HepG2 (cell line): ENCODE results near the gene STMN3. TPM values are rescaled to one million over a fixed set of nuclear protein-coding genes. Genes with fewer than 3 reads are reported as not detected.
A peak's percentile ranks its signal among the peaks of the same experiment; 100 is the strongest.

Source experiments
- AHR ChIP-seq: IDR thresholded peaks from 2 replicates; pipeline ENCODE4 v1.6.1; 2018; ENCODE audit warnings: missing genetic modification reagents, missing compliant biosample characterization
- CCDC6 ChIP-seq: sonication (generic); formaldehyde crosslinking; IDR thresholded peaks from 2 replicates; pipeline ENCODE4 v1.8.1; 2022; ENCODE audit warnings: mild to moderate bottlenecking, missing genetic modification reagents, moderate library complexity
- FOXC1 ChIP-seq: sonication (generic); formaldehyde crosslinking; IDR thresholded peaks from 2 replicates; pipeline ENCODE4 v1.8.0; 2022; ENCODE audit warnings: mild to moderate bottlenecking, missing genetic modification reagents, borderline replicate concordance
- MYNN ChIP-seq: sonication (generic); formaldehyde crosslinking; IDR thresholded peaks from 2 replicates; pipeline ENCODE4 v1.4.0; 2020; ENCODE audit warnings: mild to moderate bottlenecking, low read depth, missing genetic modification reagents
- REXO4 ChIP-seq: sonication (generic); formaldehyde crosslinking; IDR thresholded peaks from 2 replicates; pipeline ENCODE4 v1.8.0; 2022; ENCODE audit warnings: missing genetic modification reagents, mild to moderate bottlenecking, borderline replicate concordance
- SAP130 ChIP-seq: IDR thresholded peaks from 2 replicates; pipeline ENCODE4 v1.6.1; 2016; ENCODE audit warnings: low read depth
- SATB2 ChIP-seq: sonication (generic); formaldehyde crosslinking; IDR thresholded peaks from 2 replicates; pipeline ENCODE4 v1.5.0; 2020; ENCODE audit warnings: missing genetic modification reagents
- SMYD3 ChIP-seq: sonication (generic); formaldehyde crosslinking; IDR thresholded peaks from 2 replicates; pipeline ENCODE4 v1.8.1; 2023; ENCODE audit warnings: mild to moderate bottlenecking, missing genetic modification reagents
- SP2 ChIP-seq: sonication (generic); formaldehyde crosslinking; IDR thresholded peaks from 2 replicates; pipeline ENCODE4 v1.5.1; 2020; ENCODE audit warnings: mild to moderate bottlenecking, missing genetic modification reagents
- TAF15 ChIP-seq: fragments of 200-400 bp; formaldehyde crosslinking; IDR thresholded peaks from one replicate; pipeline ENCODE4 v1.6.1; 2018; ENCODE audit warnings: mild to moderate bottlenecking, low read depth, low read length; ENCODE audit not compliant: poor library complexity, severe bottlenecking
- XRCC5 ChIP-seq: fragments of 200-400 bp; formaldehyde crosslinking; optimal IDR thresholded peaks from 2 replicates; pipeline ENCODE3; 2017; ENCODE audit warnings: mild to moderate bottlenecking, low read length
- ZBTB3 ChIP-seq: sonication (generic); formaldehyde crosslinking; IDR thresholded peaks from 2 replicates; pipeline ENCODE4 v1.4.0; 2020; ENCODE audit warnings: low read depth, mild to moderate bottlenecking, moderate library complexity, missing genetic modification reagents, borderline replicate concordance
- ZNF282 ChIP-seq: fragments of 450-650 bp; IDR thresholded peaks from 2 replicates; pipeline ENCODE4 v1.6.1; 2018; ENCODE audit not compliant: partially characterized antibody
- ZNF75D ChIP-seq: sonication (generic); formaldehyde crosslinking; IDR thresholded peaks from 2 replicates; pipeline ENCODE4 v1.8.1; 2023; ENCODE audit warnings: missing genetic modification reagents, mild to moderate bottlenecking, borderline replicate concordance
- ZNF891 ChIP-seq: sonication (generic); formaldehyde crosslinking; IDR thresholded peaks from 2 replicates; pipeline ENCODE4 v1.5.0; 2020; ENCODE audit warnings: mild to moderate bottlenecking, missing genetic modification reagents
- polyA plus RNA-seq, 8 experiments: library from polyadenylated mRNA; depleted of rRNA in 3 of 8; stranded (reverse) in 7 of 8; unstranded in 1 of 8; fragments of >200 nt; fragmentation: Illumina TruSeq in 4 of 8; extraction: Trizol in 4 of 8; gene quantifications; 2 replicates each; pipeline versions ENCODE4 v1.2.1 to v1.2.3, GENCODE V29; 2011 to 2016; ENCODE audit warnings: low read depth in 4 of 8, missing spikeins in 1 of 8, mixed read lengths in 1 of 8; ENCODE audit not compliant: insufficient read depth in 1 of 8
- total RNA-seq, 5 experiments: library from RNA; depleted of rRNA; stranded (reverse); fragments of >200 nt; fragmentation: Illumina TruSeq; extraction: Trizol; gene quantifications; 2 replicates each; pipeline ENCODE4 v1.2.3, GENCODE V29; 2016; ENCODE audit warnings: low read depth in 1 of 5
- TF ChIP-seq, protein P1 (sequence below): sonication (generic); formaldehyde crosslinking; IDR thresholded peaks from 2 replicates; pipeline ENCODE4 v1.4.0; 2020; ENCODE audit warnings: missing genetic modification reagents, mild to moderate bottlenecking, borderline replicate concordance
- TF ChIP-seq, protein P2 (sequence below): IDR thresholded peaks from 2 replicates; pipeline ENCODE4 v1.6.1; 2012; ENCODE audit warnings: low read depth, low read length, improper control_type of control experiment
- TF ChIP-seq, protein P3 (sequence below): sonication (generic); formaldehyde crosslinking; IDR thresholded peaks from 2 replicates; pipeline ENCODE4 v1.4.0; 2020; ENCODE audit warnings: mild to moderate bottlenecking, low read depth, missing genetic modification reagents
- TF ChIP-seq, protein P4 (sequence below): IDR thresholded peaks from 2 replicates; pipeline ENCODE4 v1.6.1; 2016; ENCODE audit warnings: mild to moderate bottlenecking, missing biosample characterization, missing genetic modification reagents
- TF ChIP-seq, protein P5 (sequence below): sonication (generic); formaldehyde crosslinking; IDR thresholded peaks from 2 replicates; pipeline ENCODE4 v1.4.0; 2020; ENCODE audit warnings: missing genetic modification reagents, borderline replicate concordance

The STMN3 gene
- total and polyA plus RNA-seq, 2 of the 13 experiments (the other 11 are each of a cell fraction or from before 2014, with no cell fraction given): 21.0 to 48.3 TPM

DNA sequence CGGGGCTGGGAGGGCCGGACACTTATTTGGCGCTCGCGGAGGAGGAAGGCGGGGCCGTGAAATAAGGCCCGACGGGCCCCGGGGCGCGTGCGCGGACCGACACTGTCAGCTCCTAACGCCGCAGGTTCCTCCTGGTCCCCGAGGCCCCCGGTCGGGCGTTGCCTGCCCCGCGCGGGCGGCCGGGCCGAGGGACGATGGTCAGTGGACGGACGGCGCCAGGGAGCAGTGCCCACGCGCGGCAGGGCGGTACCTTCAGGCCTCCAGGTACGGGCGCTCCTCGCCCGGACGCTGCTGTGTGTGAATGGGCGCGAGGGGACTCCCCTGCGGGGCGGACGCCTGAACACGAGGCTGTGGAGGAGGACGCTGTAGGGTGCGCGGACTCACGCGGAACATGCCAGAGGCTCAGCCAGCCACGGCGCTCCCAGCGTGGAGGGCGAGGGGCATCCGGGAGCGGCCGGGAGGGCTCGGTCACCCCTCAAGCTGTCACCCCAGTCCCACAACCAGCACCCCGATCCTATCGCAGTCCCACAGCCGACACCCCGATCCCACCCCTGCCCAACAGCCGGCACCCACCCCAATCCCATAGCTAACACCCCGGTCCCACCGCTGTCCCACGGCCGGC is 26.0 kb downstream of the STMN3 start (continued):
- TF ChIP-seq, protein P1, sequence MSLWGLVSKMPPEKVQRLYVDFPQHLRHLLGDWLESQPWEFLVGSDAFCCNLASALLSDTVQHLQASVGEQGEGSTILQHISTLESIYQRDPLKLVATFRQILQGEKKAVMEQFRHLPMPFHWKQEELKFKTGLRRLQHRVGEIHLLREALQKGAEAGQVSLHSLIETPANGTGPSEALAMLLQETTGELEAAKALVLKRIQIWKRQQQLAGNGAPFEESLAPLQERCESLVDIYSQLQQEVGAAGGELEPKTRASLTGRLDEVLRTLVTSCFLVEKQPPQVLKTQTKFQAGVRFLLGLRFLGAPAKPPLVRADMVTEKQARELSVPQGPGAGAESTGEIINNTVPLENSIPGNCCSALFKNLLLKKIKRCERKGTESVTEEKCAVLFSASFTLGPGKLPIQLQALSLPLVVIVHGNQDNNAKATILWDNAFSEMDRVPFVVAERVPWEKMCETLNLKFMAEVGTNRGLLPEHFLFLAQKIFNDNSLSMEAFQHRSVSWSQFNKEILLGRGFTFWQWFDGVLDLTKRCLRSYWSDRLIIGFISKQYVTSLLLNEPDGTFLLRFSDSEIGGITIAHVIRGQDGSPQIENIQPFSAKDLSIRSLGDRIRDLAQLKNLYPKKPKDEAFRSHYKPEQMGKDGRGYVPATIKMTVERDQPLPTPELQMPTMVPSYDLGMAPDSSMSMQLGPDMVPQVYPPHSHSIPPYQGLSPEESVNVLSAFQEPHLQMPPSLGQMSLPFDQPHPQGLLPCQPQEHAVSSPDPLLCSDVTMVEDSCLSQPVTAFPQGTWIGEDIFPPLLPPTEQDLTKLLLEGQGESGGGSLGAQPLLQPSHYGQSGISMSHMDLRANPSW (CRISPR knock-in tag): no peak
- TF ChIP-seq ZNF282 (no peak), CCDC6 (CRISPR knock-in tag) (peak; percentile 89; the same call in 1 of the 2 replicates), REXO4 (no peak), AHR (peak; percentile 98; the same call in 1 of the 2 replicates), SAP130 (CRISPR knock-in tag) (peak; percentile 97), SMYD3 (CRISPR knock-in tag) (0 out of 2 replicates have a peak, but pooled peaks have one; percentile 23), ZNF891 (CRISPR knock-in tag) (peak; percentile 92), FOXC1 (CRISPR knock-in tag) (peak; percentile 98), MYNN (peak; percentile 96), SP2 (CRISPR knock-in tag) (peak; percentile 64), TAF15 (no peak), ZNF75D (no peak), ZBTB3 (CRISPR knock-in tag) (no peak), SATB2 (CRISPR knock-in tag) (peak; percentile 89), XRCC5 (no peak)
- TF ChIP-seq, protein P2, sequence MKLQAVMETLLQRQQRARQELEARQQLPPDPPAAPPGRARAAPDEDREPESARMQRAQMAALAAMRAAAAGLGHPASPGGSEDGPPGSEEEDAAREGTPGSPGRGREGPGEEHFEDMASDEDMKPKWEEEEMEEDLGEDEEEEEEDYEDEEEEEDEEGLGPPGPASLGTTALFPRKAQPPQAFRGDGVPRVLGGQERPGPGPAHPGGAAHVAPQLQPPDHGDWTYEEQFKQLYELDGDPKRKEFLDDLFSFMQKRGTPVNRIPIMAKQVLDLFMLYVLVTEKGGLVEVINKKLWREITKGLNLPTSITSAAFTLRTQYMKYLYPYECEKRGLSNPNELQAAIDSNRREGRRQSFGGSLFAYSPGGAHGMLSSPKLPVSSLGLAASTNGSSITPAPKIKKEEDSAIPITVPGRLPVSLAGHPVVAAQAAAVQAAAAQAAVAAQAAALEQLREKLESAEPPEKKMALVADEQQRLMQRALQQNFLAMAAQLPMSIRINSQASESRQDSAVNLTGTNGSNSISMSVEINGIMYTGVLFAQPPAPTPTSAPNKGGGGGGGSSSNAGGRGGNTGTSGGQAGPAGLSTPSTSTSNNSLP: 0 out of 2 replicates have a peak, but pooled peaks have one; percentile 17
- TF ChIP-seq, protein P3, sequence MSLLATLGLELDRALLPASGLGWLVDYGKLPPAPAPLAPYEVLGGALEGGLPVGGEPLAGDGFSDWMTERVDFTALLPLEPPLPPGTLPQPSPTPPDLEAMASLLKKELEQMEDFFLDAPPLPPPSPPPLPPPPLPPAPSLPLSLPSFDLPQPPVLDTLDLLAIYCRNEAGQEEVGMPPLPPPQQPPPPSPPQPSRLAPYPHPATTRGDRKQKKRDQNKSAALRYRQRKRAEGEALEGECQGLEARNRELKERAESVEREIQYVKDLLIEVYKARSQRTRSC: peak; percentile 96; the same call in 1 of the 2 replicates
- TF ChIP-seq, protein P4, sequence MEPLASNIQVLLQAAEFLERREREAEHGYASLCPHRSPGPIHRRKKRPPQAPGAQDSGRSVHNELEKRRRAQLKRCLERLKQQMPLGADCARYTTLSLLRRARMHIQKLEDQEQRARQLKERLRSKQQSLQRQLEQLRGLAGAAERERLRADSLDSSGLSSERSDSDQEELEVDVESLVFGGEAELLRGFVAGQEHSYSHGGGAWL (CRISPR knock-in tag): peak; percentile 99
- TF ChIP-seq, protein P5, sequence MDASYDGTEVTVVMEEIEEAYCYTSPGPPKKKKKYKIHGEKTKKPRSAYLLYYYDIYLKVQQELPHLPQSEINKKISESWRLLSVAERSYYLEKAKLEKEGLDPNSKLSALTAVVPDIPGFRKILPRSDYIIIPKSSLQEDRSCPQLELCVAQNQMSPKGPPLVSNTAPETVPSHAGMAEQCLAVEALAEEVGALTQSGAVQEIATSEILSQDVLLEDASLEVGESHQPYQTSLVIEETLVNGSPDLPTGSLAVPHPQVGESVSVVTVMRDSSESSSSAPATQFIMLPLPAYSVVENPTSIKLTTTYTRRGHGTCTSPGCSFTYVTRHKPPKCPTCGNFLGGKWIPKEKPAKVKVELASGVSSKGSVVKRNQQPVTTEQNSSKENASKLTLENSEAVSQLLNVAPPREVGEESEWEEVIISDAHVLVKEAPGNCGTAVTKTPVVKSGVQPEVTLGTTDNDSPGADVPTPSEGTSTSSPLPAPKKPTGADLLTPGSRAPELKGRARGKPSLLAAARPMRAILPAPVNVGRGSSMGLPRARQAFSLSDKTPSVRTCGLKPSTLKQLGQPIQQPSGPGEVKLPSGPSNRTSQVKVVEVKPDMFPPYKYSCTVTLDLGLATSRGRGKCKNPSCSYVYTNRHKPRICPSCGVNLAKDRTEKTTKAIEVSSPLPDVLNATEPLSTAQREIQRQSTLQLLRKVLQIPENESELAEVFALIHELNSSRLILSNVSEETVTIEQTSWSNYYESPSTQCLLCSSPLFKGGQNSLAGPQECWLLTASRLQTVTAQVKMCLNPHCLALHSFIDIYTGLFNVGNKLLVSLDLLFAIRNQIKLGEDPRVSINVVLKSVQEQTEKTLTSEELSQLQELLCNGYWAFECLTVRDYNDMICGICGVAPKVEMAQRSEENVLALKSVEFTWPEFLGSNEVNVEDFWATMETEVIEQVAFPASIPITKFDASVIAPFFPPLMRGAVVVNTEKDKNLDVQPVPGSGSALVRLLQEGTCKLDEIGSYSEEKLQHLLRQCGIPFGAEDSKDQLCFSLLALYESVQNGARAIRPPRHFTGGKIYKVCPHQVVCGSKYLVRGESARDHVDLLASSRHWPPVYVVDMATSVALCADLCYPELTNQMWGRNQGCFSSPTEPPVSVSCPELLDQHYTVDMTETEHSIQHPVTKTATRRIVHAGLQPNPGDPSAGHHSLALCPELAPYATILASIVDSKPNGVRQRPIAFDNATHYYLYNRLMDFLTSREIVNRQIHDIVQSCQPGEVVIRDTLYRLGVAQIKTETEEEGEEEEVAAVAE: peak; percentile 79; the same call in 1 of the 2 replicates
